LNCAP (cell line): ENCODE results near the gene CD160.

ENCODE experiments used
- TF ChIP-seq, protein P1 (sequence below): fragments of 450-650 bp; IDR thresholded peaks from 2 replicates; pipeline ENCODE4 v1.5.1; 2017; ENCODE audit warnings: mild to moderate bottlenecking

Gene CD160

GRCh38 chr1:145740269-145740668 lies 21.0 kb downstream of the CD160 start:
- TF ChIP-seq, protein P1, sequence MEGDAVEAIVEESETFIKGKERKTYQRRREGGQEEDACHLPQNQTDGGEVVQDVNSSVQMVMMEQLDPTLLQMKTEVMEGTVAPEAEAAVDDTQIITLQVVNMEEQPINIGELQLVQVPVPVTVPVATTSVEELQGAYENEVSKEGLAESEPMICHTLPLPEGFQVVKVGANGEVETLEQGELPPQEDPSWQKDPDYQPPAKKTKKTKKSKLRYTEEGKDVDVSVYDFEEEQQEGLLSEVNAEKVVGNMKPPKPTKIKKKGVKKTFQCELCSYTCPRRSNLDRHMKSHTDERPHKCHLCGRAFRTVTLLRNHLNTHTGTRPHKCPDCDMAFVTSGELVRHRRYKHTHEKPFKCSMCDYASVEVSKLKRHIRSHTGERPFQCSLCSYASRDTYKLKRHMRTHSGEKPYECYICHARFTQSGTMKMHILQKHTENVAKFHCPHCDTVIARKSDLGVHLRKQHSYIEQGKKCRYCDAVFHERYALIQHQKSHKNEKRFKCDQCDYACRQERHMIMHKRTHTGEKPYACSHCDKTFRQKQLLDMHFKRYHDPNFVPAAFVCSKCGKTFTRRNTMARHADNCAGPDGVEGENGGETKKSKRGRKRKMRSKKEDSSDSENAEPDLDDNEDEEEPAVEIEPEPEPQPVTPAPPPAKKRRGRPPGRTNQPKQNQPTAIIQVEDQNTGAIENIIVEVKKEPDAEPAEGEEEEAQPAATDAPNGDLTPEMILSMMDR = no peak

DNA sequence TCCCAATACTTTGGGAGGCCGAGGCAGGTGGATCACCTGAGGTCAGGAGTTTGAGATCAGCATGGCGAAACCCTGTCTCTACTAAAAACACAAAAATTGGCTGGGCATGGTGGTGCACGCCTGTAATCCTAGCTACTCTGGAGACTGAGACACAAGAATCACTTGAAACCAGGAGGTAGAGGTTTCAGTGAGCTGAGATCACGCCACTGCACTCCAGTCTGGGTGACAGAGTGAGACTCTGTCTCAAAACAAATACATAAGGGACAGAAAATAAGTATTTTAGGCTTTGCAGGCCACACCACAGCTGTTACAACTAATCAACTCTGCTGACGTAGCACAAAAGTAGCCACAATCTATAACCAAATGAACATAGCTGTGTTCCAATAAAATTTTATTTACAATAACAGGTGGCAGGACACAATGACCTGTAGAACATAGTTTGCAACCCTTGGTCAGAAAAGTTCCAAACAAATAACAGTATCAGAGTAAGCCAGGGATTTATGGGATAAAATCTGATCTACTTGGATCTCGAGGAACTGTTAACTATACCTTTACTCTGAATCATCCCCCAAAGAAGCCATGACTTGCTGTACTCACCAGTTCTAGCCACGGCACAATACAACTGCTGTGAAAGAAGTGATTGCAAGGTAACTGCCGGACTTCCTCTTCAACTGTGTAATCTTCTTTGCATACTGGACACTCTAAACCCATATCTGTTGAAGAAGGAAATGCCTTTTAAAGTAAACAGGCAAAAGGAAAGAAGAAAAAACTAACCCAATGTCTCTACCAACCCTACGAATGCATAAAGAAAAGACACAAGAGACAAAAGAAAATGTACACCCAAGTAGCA lies 28.3 kb downstream of the CD160 start:
- TF ChIP-seq, protein P1 = no peak

DNA sequence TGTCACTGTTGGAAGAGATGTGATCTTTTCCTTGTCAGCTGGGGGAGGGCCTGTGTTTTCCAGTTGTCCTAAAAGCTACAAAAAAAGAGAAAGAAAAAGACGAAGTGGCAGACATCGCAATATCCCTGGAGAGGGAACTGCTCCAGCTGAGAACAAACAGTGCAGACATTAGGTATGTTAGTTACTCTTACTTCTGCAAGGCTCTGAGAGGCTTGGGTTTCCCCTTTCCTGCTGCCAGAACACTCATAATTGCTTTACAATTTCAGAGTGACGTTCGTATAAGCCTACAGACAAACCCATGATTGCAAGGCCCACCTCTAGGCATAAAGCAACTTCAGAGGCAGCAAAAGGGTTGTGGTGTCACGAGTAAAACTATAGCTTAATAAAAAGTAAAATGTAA lies 31.1 kb downstream of the CD160 start:
- TF ChIP-seq, protein P1 = no peak

GRCh38 chr1:145751491-145752037 lies 32.3 kb downstream of the CD160 start:
- TF ChIP-seq, protein P1 = no peak

DNA sequence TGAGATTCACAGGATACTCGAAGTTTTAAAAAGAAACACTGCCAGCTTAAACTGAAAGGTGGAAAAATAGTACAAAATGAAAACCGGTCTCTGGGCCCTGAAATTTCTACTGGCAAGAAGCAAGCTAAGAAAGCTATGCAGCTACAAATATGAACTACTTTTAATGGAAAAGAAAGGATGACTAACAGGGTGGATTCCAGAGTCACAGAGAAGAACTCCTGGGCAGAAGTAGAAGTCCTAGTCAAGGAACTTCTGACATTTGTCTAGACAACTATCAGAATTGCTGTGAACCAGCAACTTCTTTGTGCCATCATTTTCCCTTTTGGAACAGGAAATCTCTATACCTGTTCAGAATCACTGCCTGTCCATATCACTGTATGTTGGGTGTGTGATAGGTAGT lies 38.1 kb downstream of the CD160 start:
- TF ChIP-seq, protein P1 = no peak

DNA sequence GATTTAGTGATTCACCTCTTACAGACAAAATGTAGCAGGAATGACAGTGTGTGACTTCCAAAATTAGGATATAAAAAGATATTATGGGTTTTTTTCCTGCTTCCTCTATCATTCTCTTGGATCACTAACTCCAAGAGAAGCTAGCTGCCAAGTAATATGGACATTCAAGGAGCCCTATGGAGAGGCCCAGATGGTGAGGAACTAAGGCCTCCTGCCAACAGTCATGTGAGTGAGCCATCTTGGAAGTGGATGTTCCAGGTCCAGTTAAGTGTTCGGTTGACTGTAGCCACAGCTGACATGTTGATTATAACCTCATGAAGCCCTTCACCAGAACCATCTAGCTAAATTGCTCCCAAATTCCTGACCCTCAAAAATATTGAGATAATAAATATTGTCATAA lies 38.8 kb downstream of the CD160 start:
- TF ChIP-seq, protein P1 = no peak

- TF ChIP-seq, protein P1 = no peak
Measured at GRCh38 chr1:145758575-145758974, 39.3 kb downstream of the CD160 start.
